Liver (tissue), 3 donors: ENCODE results near the gene PCED1B.

Experiments
- ATF3 ChIP-seq: IDR thresholded peaks from 2 replicates; pipeline ENCODE4 v1.6.1; 2016; ENCODE audit warnings: antibody characterized with exemption
- CTCF ChIP-seq: fragments of 150-350 bp; IDR thresholded peaks from 2 replicates; pipeline ENCODE4 v1.5.1; 2017; ENCODE audit warnings: improper control_type of control experiment, low read depth, low read length; ENCODE audit not compliant: missing input control
- EGR1 ChIP-seq, 2 donors: IDR thresholded peaks; 2 replicates each; pipeline ENCODE4 v1.6.1; 2016 to 2018; ENCODE audit warnings: antibody characterized with exemption in 2 of 2, low read depth in 2 of 2
- GABPA ChIP-seq, 2 donors: IDR thresholded peaks in 1 of 2; conservative IDR thresholded peaks in 1 of 2; 2 replicates each; pipeline ENCODE4 v1.6.1; 2016; ENCODE audit warnings: antibody characterized with exemption in 2 of 2, mild to moderate bottlenecking in 1 of 2, moderate library complexity in 1 of 2
- HNF4G ChIP-seq: IDR thresholded peaks from 2 replicates; pipeline ENCODE4 v1.6.1; 2016; ENCODE audit warnings: antibody characterized with exemption
- JUND ChIP-seq, 2 donors: IDR thresholded peaks; 2 replicates each; pipeline ENCODE4 v1.6.1; 2016; ENCODE audit warnings: antibody characterized with exemption in 2 of 2
- NR2F2 ChIP-seq: IDR thresholded peaks from 2 replicates; pipeline ENCODE4 v1.6.1; 2016; ENCODE audit warnings: antibody characterized with exemption
- REST ChIP-seq: IDR thresholded peaks from 2 replicates; pipeline ENCODE4 v1.6.1; 2016; ENCODE audit warnings: antibody characterized with exemption, mild to moderate bottlenecking
- SP1 ChIP-seq: IDR thresholded peaks from 2 replicates; pipeline ENCODE4 v1.6.1; 2018; ENCODE audit warnings: antibody characterized with exemption, mild to moderate bottlenecking
- TAF1 ChIP-seq: conservative IDR thresholded peaks from 2 replicates; pipeline ENCODE4 v1.6.1; 2016; ENCODE audit warnings: antibody characterized with exemption, mild to moderate bottlenecking
- TF ChIP-seq, protein P1 (sequence below): IDR thresholded peaks from 2 replicates; pipeline ENCODE4 v1.6.1; 2016; ENCODE audit warnings: antibody characterized with exemption
- donor health status: healthy.
- donor health status: healthy.

GRCh38 chr12:47041327-47041726 lies 38.1 kb upstream of the PCED1B start:
- TF ChIP-seq TAF1 (no peak), CTCF (no peak), HNF4G (no peak), JUND (IDR thresholded peaks at IDR 0.05) (no peak), EGR1 (IDR thresholded peaks at IDR 0.05; ENCODE audit: low read depth in 2 of 2) (no peak), NR2F2 (no peak), ATF3 (no peak), GABPA (IDR thresholded peaks at IDR 0.05 in 1 of 2, conservative IDR thresholded peaks at IDR 0.05 in 1 of 2) (no peak), SP1 (no peak), REST (no peak)
- TF ChIP-seq, protein P1, sequence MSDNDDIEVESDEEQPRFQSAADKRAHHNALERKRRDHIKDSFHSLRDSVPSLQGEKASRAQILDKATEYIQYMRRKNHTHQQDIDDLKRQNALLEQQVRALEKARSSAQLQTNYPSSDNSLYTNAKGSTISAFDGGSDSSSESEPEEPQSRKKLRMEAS: no peak
